Ovary (tissue), 3 donors: Measurements from ENCODE around the gene PYGO2.

ENCODE experiments used
- EP300 ChIP-seq: sonication (generic); formaldehyde crosslinking; IDR thresholded peaks from one replicate; pipeline ENCODE4 v1.6.1; 2017; ENCODE audit warnings: antibody characterized with exemption
- POLR2A ChIP-seq: fragments of 450-650 bp; IDR thresholded peaks from one replicate; pipeline ENCODE4 v1.6.1; 2017; ENCODE audit warnings: antibody characterized with exemption, mild to moderate bottlenecking, moderate library complexity
- TF ChIP-seq, protein P1 (sequence below), 3 donors: fragments of 450-650 bp in 2 of 3; fragments of 200-600 bp in 1 of 3; IDR thresholded peaks; one replicate each; pipeline versions ENCODE4 v1.5.1 to v1.8.0; 2016 to 2022; ENCODE audit warnings: antibody characterized with exemption in 3 of 3, mild to moderate bottlenecking in 1 of 3
- donor health status: DM: no; HTN: no; CAD: no.

DNA sequence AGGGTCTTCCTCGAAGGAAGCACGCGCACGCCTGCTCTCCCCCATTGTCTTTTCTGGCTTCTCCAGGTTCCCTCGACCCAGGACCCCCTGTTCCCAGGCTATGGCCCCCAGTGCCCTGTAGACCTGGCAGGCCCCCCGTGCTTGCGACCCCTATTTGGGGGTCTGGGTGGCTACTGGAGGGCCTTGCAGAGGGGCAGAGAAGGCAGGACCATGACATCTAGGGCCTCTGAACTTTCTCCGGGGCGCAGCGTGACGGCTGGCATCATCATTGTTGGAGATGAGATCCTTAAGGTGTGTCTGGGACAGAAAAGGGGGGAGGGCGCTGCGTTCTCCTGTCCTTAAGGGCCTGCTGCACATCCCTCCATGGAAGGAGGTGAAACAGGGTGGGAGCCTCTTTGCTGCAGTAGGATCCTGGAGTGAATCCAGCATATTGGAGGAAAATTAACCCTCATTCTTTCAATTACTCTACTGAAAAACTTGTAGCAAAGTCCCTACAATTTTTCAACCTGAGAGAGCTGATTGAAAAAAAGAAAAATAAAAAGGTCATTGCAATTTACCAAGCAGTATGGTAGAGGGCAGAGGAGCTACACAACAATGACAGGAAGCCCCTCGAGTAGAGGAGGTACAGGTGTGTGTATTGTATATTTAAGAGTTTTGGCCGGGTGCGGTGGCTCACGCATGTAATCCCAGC lies 22.3 kb upstream of the PYGO2 start:
- TF ChIP-seq POLR2A: no peak
- TF ChIP-seq, protein P1, sequence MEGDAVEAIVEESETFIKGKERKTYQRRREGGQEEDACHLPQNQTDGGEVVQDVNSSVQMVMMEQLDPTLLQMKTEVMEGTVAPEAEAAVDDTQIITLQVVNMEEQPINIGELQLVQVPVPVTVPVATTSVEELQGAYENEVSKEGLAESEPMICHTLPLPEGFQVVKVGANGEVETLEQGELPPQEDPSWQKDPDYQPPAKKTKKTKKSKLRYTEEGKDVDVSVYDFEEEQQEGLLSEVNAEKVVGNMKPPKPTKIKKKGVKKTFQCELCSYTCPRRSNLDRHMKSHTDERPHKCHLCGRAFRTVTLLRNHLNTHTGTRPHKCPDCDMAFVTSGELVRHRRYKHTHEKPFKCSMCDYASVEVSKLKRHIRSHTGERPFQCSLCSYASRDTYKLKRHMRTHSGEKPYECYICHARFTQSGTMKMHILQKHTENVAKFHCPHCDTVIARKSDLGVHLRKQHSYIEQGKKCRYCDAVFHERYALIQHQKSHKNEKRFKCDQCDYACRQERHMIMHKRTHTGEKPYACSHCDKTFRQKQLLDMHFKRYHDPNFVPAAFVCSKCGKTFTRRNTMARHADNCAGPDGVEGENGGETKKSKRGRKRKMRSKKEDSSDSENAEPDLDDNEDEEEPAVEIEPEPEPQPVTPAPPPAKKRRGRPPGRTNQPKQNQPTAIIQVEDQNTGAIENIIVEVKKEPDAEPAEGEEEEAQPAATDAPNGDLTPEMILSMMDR (IDR thresholded peaks at IDR 0.05): no peak
- TF ChIP-seq EP300: no peak
